Liver (tissue), 9 donors: ENCODE measurements around the gene CFAP251. TPM values are rescaled to one million over a fixed set of nuclear protein-coding genes. Genes with fewer than 3 reads are reported as not detected.

Source experiments
- DNase-seq: peaks from one replicate; pipeline ENCODE4 v3.0.0-alpha.2; 2017; ENCODE audit warnings: low spot score
- H3K27ac ChIP-seq, 2 donors: one replicate each; pipeline ENCODE4 v1.7.0; 2013; ENCODE audit warnings: inconsistent platforms in 2 of 2, low read length in 2 of 2, control low read depth in 1 of 2, low read depth in 1 of 2, mild to moderate bottlenecking in 1 of 2
- H3K27me3 ChIP-seq, 4 donors: one replicate each; pipeline versions ENCODE4 v1.6.1 to v1.7.0; 2013; ENCODE audit warnings: low read length in 3 of 4, inconsistent platforms in 1 of 4, mild to moderate bottlenecking in 1 of 4, moderate library complexity in 1 of 4; ENCODE audit not compliant: control insufficient read depth in 4 of 4, insufficient read depth in 4 of 4
- H3K36me3 ChIP-seq, 4 donors: one replicate each; pipeline versions ENCODE4 v1.6.1 to v1.7.0; 2013; ENCODE audit warnings: low read length in 3 of 4, mild to moderate bottlenecking in 3 of 4, low read depth in 1 of 4, moderate library complexity in 1 of 4; ENCODE audit not compliant: control insufficient read depth in 4 of 4, insufficient read depth in 3 of 4
- H3K4me1 ChIP-seq, 4 donors: one replicate each; pipeline versions ENCODE4 v1.6.1 to v1.7.0; 2013; ENCODE audit warnings: low read length in 3 of 4, mild to moderate bottlenecking in 3 of 4, moderate library complexity in 1 of 4; ENCODE audit not compliant: control insufficient read depth in 4 of 4, insufficient read depth in 4 of 4
- H3K4me3 ChIP-seq, 3 donors: one replicate each; pipeline versions ENCODE4 v1.6.1 to v1.7.0; 2013; ENCODE audit warnings: low read length in 3 of 3, control low read depth in 1 of 3, low read depth in 1 of 3, mild to moderate bottlenecking in 1 of 3
- H3K9ac ChIP-seq, 2 donors: one replicate each; pipeline ENCODE4 v1.7.0; 2013; ENCODE audit warnings: low read length in 2 of 2, mild to moderate bottlenecking in 2 of 2, moderate library complexity in 2 of 2, control low read depth in 1 of 2, low read depth in 1 of 2
- H3K9me3 ChIP-seq, 4 donors: one replicate each; pipeline versions ENCODE4 v1.6.1 to v1.7.0; 2013; ENCODE audit warnings: low read length in 3 of 4; ENCODE audit not compliant: control insufficient read depth in 4 of 4
- EGR1 ChIP-seq, 2 donors: IDR thresholded peaks; 2 replicates each; pipeline ENCODE4 v1.6.1; 2016 to 2018; ENCODE audit warnings: antibody characterized with exemption in 2 of 2, low read depth in 2 of 2
- FOXA1 ChIP-seq: IDR thresholded peaks from 2 replicates; pipeline ENCODE4 v1.6.1; 2016; ENCODE audit warnings: antibody characterized with exemption
- GABPA ChIP-seq, 2 donors: IDR thresholded peaks in 1 of 2; conservative IDR thresholded peaks in 1 of 2; 2 replicates each; pipeline ENCODE4 v1.6.1; 2016; ENCODE audit warnings: antibody characterized with exemption in 2 of 2, mild to moderate bottlenecking in 1 of 2, moderate library complexity in 1 of 2
- HNF4A ChIP-seq, 2 donors: conservative IDR thresholded peaks; 2 replicates each; pipeline ENCODE4 v1.6.1; 2016; ENCODE audit warnings: antibody characterized with exemption in 2 of 2, mild to moderate bottlenecking in 2 of 2
- NR2F2 ChIP-seq: IDR thresholded peaks from 2 replicates; pipeline ENCODE4 v1.6.1; 2016; ENCODE audit warnings: antibody characterized with exemption
- RAD21 ChIP-seq, 2 donors: IDR thresholded peaks; 2 replicates each; pipeline ENCODE4 v1.6.1; 2016; ENCODE audit warnings: antibody characterized with exemption in 2 of 2, mild to moderate bottlenecking in 2 of 2
- RXRA ChIP-seq, 2 donors: IDR thresholded peaks; 2 replicates each; pipeline ENCODE4 v1.6.1; 2017 to 2018; ENCODE audit warnings: antibody characterized with exemption in 2 of 2, mild to moderate bottlenecking in 1 of 2
- SP1 ChIP-seq: IDR thresholded peaks from 2 replicates; pipeline ENCODE4 v1.6.1; 2018; ENCODE audit warnings: antibody characterized with exemption, mild to moderate bottlenecking
- YY1 ChIP-seq: IDR thresholded peaks from 2 replicates; pipeline ENCODE4 v1.6.1; 2016; ENCODE audit warnings: antibody characterized with exemption, mild to moderate bottlenecking
- WGBS: extraction: QIAGEN DNeasy Blood & Tissue Kit; methylation state at CpG from one replicate; pipeline ENCODE4 v1.1.7; 2013; 5-methylcytosine and 5-hydroxymethylcytosine counted together
- polyA plus RNA-seq, 2 donors: library from polyadenylated mRNA; stranded (reverse) in 1 of 2; unstranded in 1 of 2; fragments of 200-250 nt in 1 of 2; fragments of >200 nt in 1 of 2; fragmentation: Nextera tagmentation in 1 of 2; extraction: Ambion mirVana in 1 of 2; gene quantifications; one replicate each; pipeline versions ENCODE4 v1.2.1 to v1.2.3, GENCODE V29; 2013 to 2015
- total RNA-seq, 2 donors: library from RNA; depleted of rRNA; stranded (reverse); fragments of >200 nt; gene quantifications; one replicate each; pipeline ENCODE4 v1.2.3, GENCODE V29; 2014
- TF ChIP-seq, protein P1 (sequence below): IDR thresholded peaks from 2 replicates; pipeline ENCODE4 v1.6.1; 2016; ENCODE audit warnings: antibody characterized with exemption
- TF ChIP-seq, protein P2 (sequence below): fragments of 150-350 bp; IDR thresholded peaks from 2 replicates; pipeline ENCODE4 v1.5.1; 2017; ENCODE audit warnings: improper control_type of control experiment, low read depth, low read length; ENCODE audit not compliant: missing input control
- TF ChIP-seq, protein P3 (sequence below): IDR thresholded peaks from 2 replicates; pipeline ENCODE4 v1.6.1; 2016; ENCODE audit warnings: antibody characterized with exemption, mild to moderate bottlenecking
- donor health status: healthy.
- donor health status: healthy.
- donor health status: healthy.
- donor health status: healthy.
- donor health status: healthy.

CFAP251 gene
- total and polyA plus RNA-seq, 4 donors, result 1.6 to 4.0 (median 2.0) TPM

DNA sequence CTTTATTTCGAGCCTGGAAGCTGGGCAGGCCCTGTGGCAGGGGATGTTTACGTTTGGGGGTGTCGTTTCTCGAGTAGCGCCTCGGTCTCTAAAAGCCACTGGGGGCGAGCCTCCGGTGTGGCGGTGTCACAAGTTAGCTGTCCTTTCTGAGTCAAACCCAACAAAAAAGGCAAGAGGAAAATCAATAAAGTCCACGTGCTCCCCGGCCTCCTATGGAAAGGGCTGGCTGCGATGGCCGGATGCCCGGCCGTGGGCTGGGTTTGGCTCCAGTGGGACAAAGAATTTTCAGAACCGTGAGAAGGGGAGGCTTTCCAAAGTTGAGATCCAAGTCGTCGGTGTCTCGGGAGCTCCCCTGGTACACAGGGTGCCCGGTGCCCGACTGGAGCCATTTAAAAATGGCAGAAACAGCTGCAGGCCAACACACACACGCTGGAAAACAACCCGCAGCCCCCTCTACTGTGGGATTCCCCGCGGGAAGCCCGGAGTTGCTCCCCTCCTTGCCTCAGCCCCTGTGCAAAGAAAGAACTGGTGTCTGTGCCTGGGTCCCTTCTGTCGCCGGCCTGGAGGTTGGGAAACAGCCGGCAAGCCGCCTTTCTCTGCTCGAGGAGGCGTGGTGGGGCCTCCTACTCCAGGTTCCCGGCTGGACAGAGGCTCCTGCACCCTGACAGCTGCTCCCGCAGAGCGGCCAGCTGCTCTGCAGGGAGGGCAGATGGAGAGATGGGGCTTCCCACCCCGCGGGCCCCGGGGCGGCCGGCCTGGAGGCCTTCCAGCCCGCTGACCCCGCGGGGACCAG, 105.1 kb downstream of the CFAP251 start:
- peaks cover 10 to 28% (median 14%) of the 10 kb centered on the region in 4 donors for H3K4me1 ChIP-seq
- peak overlapping the region; percentile 90 to 94 for H3K9ac ChIP-seq
- H3K27me3 ChIP-seq, result no peaks in the 10 kb centered on the region
- WGBS, result 7% methylated on average over 43 of the region's 43 CpGs
- TF ChIP-seq NR2F2 (no peak), YY1 (peak; percentile 93), HNF4A (conservative IDR thresholded peaks at IDR 0.05) (peak in 1 of 2 donors; percentile 44), SP1 (peak; percentile 49), RAD21 (IDR thresholded peaks at IDR 0.05) (no peak), GABPA (IDR thresholded peaks at IDR 0.05 in 1 of 2, conservative IDR thresholded peaks at IDR 0.05 in 1 of 2) (peak in 1 of 2 donors; percentile 23), RXRA (IDR thresholded peaks at IDR 0.05) (peak in 1 of 2 donors; percentile 63), EGR1 (IDR thresholded peaks at IDR 0.05; ENCODE audit: low read depth in 2 of 2) (peak in 1 of 2 donors; percentile 63)
- TF ChIP-seq, protein P1, sequence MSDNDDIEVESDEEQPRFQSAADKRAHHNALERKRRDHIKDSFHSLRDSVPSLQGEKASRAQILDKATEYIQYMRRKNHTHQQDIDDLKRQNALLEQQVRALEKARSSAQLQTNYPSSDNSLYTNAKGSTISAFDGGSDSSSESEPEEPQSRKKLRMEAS, result peak; percentile 88
- TF ChIP-seq, protein P2, sequence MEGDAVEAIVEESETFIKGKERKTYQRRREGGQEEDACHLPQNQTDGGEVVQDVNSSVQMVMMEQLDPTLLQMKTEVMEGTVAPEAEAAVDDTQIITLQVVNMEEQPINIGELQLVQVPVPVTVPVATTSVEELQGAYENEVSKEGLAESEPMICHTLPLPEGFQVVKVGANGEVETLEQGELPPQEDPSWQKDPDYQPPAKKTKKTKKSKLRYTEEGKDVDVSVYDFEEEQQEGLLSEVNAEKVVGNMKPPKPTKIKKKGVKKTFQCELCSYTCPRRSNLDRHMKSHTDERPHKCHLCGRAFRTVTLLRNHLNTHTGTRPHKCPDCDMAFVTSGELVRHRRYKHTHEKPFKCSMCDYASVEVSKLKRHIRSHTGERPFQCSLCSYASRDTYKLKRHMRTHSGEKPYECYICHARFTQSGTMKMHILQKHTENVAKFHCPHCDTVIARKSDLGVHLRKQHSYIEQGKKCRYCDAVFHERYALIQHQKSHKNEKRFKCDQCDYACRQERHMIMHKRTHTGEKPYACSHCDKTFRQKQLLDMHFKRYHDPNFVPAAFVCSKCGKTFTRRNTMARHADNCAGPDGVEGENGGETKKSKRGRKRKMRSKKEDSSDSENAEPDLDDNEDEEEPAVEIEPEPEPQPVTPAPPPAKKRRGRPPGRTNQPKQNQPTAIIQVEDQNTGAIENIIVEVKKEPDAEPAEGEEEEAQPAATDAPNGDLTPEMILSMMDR, result no peak
- TF ChIP-seq, protein P3, sequence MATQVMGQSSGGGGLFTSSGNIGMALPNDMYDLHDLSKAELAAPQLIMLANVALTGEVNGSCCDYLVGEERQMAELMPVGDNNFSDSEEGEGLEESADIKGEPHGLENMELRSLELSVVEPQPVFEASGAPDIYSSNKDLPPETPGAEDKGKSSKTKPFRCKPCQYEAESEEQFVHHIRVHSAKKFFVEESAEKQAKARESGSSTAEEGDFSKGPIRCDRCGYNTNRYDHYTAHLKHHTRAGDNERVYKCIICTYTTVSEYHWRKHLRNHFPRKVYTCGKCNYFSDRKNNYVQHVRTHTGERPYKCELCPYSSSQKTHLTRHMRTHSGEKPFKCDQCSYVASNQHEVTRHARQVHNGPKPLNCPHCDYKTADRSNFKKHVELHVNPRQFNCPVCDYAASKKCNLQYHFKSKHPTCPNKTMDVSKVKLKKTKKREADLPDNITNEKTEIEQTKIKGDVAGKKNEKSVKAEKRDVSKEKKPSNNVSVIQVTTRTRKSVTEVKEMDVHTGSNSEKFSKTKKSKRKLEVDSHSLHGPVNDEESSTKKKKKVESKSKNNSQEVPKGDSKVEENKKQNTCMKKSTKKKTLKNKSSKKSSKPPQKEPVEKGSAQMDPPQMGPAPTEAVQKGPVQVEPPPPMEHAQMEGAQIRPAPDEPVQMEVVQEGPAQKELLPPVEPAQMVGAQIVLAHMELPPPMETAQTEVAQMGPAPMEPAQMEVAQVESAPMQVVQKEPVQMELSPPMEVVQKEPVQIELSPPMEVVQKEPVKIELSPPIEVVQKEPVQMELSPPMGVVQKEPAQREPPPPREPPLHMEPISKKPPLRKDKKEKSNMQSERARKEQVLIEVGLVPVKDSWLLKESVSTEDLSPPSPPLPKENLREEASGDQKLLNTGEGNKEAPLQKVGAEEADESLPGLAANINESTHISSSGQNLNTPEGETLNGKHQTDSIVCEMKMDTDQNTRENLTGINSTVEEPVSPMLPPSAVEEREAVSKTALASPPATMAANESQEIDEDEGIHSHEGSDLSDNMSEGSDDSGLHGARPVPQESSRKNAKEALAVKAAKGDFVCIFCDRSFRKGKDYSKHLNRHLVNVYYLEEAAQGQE, result peak; percentile 81
- peak overlapping the region; percentile 53 to 94 (median 69) for H3K4me3 ChIP-seq
- H3K27ac ChIP-seq, result peak overlapping the region; percentile 97 to 99
- H3K36me3 ChIP-seq, result no peaks in the 10 kb centered on the region
- no peaks in the 10 kb centered on the region for H3K9me3 ChIP-seq
- peak; percentile 56 for DNase-seq

DNA sequence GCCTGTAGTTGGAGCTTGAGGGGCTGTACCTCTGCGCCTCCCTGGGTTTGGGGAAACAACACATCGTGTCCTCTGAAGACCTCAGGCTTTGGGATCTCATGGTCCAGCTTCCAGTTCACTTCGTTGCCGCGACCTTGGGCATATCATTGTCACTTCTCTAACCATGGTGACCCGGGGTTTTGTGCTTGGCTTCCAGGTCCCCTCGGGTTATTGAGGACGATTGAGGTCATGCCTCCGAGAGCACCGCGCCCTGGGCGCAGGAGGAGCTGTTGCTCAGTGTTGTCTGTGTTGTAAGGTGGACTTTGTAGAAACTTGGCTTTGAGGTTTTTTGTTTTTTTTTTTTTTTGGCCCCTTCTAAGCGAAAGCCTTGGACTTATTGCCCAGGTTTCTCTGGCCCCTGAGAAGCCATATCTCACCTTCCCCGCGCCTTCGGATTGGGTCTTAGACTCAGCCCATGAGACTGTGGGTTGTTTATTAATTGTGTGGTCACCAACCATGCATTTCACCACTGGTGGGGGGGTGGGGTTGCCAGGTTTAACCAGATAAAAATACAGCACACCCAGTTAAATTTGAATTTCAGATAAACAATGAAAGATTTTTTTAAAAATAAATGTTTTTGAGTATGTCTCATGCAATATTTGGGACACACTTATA, 105.9 kb downstream of the CFAP251 start:
- H3K9ac ChIP-seq, result peak overlapping the region in 1 of 2 donors; percentile 45
- WGBS, result 37% methylated on average over 16 of the region's 16 CpGs
- TF ChIP-seq HNF4A (conservative IDR thresholded peaks at IDR 0.05) (peak; percentile 20 to 39), FOXA1 (no peak), RXRA (IDR thresholded peaks at IDR 0.05) (peak; percentile 47 to 88)
- H3K4me3 ChIP-seq, result peak overlapping the region; percentile 28 to 94 (median 35)
- H3K4me1 ChIP-seq, result peaks cover 10 to 32% (median 16%) of the 10 kb centered on the region in 4 donors
- no peaks in the 10 kb centered on the region for H3K36me3 ChIP-seq
- no peaks in the 10 kb centered on the region for H3K27me3 ChIP-seq
- no peaks in the 10 kb centered on the region for H3K9me3 ChIP-seq
- peak overlapping the region; percentile 97 to 99 for H3K27ac ChIP-seq
- no peak for DNase-seq
